Fibroblast of the aortic adventitia (primary cell): ENCODE data around the gene KANK4. TPM values are rescaled to one million over a fixed set of nuclear protein-coding genes. Genes with fewer than 3 reads are reported as not detected.
A peak's percentile ranks its signal among the peaks of the same experiment; 100 is the strongest.

Experiments
- DNase-seq: peaks from one replicate; pipeline ENCODE4 v3.0.0-alpha.2; 2010; ENCODE audit warnings: low read depth
- H3K4me3 ChIP-seq: 2 replicates; pipeline ENCODE4 v1.5.1; 2011; ENCODE audit warnings: low read depth, mild to moderate bottlenecking, control low read depth, low read length, moderate library complexity
- total RNA-seq: library from RNA; depleted of rRNA; stranded (reverse); fragments of >200 nt; gene quantifications from 2 replicates; pipeline ENCODE4 v1.2.3, GENCODE V29; 2012; ENCODE audit warnings: low replicate concordance
- TF ChIP-seq, protein P1 (sequence below): IDR thresholded peaks from 2 replicates; pipeline ENCODE4 v1.5.1; 2011; ENCODE audit warnings: mild to moderate bottlenecking, low read length, control low read depth, inconsistent platforms; ENCODE audit not compliant: insufficient read depth

Gene KANK4
- total RNA-seq, 1 donor, result 0.09 TPM

DNA sequence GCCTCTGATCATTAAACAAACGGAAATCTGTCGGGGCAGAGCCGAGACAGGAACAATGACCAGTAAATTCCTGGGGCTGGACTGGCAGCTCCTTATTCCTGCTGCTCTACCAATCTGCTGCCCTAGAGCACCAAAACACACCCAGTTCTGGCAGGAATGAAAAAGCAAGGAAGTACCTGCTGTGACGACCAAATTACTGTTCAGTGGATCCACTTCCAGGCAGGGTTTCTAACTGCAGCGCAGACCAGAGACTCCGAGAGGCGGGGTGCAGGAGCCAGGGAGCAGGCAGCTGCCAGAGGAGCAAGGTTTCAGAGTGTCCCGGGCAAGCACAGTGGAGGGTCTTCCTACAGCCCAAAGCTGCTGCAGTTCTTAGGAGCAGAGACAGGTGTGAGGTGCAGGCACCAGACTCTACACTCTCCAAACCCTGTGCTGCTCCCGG is 32.4 kb downstream of the KANK4 start:
- no peak overlapping the region for H3K4me3 ChIP-seq
- TF ChIP-seq, protein P1, sequence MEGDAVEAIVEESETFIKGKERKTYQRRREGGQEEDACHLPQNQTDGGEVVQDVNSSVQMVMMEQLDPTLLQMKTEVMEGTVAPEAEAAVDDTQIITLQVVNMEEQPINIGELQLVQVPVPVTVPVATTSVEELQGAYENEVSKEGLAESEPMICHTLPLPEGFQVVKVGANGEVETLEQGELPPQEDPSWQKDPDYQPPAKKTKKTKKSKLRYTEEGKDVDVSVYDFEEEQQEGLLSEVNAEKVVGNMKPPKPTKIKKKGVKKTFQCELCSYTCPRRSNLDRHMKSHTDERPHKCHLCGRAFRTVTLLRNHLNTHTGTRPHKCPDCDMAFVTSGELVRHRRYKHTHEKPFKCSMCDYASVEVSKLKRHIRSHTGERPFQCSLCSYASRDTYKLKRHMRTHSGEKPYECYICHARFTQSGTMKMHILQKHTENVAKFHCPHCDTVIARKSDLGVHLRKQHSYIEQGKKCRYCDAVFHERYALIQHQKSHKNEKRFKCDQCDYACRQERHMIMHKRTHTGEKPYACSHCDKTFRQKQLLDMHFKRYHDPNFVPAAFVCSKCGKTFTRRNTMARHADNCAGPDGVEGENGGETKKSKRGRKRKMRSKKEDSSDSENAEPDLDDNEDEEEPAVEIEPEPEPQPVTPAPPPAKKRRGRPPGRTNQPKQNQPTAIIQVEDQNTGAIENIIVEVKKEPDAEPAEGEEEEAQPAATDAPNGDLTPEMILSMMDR, result no peak
- no peak for DNase-seq

DNA sequence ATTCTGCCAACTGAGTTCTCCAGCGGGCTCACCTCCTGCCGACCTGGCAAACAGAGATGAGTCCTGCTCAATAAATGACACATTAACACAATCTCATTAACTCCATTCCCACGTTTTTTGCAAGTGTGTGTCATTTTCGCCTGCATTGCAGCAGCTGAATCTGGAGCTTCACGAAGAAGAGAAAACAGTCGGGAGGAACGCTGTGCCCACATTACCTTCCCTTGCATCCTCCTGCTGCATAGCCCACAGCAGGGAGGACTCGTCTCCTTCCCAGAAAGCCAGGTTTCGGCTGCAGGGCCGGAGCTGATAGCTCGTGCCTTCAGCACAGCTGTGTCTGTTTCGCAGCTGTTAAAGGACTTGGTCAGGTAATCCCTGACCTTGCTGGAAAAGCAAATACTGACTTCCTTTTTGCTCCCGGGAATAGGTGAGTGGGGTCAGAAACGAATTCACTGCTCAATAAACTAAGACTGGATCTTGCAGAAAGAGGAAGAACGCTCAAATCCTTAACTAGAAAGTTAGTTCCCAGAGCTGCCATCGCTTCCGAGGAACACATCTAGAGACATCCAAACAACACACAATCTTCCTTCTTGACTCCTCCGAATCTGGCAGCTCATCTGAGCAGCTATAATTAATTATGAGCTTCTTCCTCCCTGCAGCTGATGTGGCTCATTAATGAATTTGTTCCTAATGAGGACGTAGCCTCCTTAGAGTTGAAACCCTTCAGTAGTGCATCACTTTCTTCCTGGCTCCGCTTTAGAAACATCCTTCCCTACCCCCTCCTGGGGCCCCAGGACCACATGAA is 33.0 kb downstream of the KANK4 start:
- TF ChIP-seq, protein P1, result no peak
- no peak overlapping the region for H3K4me3 ChIP-seq
- DNase-seq, result no peak

DNA sequence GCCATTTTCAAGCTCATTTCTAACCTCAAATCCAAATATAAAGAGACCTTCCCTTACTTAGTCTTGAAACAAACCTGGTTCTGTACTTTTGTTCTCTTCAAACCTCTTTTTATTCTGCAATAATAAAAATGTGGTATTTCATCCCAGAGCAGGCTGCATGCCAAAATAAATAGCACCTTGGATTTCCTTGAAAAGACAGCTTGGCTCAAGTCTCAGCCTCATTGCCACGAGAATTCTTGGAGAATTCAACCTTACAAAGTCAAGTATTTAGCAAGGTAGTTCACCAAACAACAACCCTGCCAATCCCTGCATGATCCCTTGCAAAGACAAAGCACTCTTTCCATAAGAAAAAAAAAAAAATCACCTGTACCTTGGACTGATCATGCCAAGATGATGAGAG is 33.8 kb downstream of the KANK4 start:
- TF ChIP-seq, protein P1, result no peak
- H3K4me3 ChIP-seq, result no peak overlapping the region
- DNase-seq, result peak; percentile 8

DNA sequence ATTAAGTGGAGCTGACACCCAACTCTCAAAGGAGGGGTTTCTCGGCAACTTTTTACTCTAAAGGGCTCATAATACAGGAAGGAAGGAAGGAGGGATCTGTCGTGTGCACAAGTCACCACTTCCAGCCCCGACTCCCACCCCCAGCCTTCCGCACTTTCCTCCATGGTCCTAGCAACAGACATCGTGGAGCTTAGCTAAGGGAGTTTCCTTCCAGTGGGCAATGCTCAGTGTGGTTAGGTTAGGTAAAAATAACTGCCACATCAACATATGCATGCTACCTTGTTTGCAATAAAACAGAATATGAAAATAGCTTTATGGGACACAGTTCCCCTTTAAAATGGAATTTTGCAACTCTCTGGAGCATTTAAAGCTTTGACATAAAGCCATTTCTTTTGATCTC is 35.2 kb downstream of the KANK4 start:
- TF ChIP-seq, protein P1, result no peak

DNA sequence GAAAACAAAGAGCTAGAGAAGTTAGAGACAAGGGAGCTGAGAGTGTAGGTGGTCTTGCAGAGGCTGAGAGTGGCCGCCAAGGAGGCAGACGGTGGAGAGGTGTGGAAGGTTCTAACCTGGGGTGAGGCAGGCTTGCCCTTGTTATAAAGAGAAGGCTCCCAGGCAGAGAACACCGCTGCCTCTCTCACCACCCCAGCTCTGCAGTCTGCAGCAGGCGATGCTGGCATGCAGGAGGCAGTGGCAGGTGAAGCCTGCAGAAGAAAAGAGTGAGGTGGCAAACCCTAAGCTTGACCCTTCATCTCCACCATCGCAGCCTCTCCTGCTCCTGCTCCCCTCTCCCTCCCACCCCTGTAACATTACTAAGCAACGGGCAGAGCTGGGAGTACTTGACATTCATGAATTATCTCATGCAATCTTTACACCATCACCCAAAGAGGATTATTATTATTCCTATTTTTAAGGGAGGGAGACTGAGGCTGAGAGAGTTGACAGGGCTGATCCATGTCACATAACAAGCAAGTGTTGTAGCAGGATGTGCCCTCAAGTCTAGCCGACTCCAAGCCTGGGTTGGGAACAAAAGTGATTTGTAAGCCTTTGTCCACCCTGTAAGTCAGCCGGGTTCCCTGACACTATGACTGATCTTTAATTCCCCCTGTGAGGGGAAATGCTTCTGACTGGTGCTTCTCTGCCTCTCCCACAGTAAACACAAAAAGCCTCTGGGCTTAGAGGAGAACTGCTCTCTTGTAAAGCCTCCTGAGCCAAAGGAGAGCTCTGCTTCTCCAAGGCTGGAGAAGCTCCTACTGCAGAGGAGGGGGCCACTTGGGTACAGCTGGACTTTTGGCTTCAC is 36.1 kb downstream of the KANK4 start:
- no peak for DNase-seq
- H3K4me3 ChIP-seq, result no peak overlapping the region
- TF ChIP-seq, protein P1, result no peak

More for the DNA sequence above, 35.2 kb downstream of the KANK4 start:
- DNase-seq, result no peak
- no peak overlapping the region for H3K4me3 ChIP-seq

DNA sequence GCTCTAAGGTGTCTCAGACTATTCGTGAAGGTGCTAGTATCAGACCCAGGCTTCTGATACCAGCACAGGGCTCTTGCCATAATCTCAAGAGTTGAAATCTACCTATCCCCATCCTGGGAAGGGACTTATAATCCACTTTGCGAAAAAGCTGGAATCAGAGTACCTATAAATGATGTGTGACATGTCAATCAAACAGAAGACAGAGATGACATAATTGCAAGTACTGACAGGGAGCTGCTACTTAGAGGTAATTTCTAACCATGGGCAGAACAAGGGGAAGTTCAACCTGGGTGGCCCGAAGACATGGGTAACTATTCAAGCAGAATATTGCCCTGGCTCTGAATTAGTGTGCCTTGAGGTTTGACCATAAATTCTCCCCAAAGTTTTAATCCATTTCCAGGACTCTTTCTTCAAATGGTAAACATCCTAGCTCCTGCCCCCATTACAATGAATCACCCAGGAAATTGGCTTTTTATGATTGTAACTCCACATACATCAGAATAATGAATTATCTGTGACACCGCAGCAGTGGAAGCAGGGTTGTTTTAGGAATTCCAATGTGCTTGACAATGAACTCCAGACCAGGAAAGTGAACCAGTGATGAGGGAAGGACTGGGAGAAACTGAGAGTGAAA is 37.2 kb downstream of the KANK4 start:
- no peak for DNase-seq
- TF ChIP-seq, protein P1, result no peak
- no peak overlapping the region for H3K4me3 ChIP-seq
